Activated T-helper 1 cell treated with anti-CD3 and anti-CD28 coated beads, Interleukin-2, amount 50 U/mL, for 16 hours (primary cell): Measurements from ENCODE around the gene RNF151.

ENCODE experiments used
- DNase-seq, 2 donors: peaks; one replicate each; pipeline ENCODE4 v3.0.0-alpha.2; 2020; ENCODE audit warnings: low read depth in 1 of 2, low spot score in 1 of 2

The RNF151 gene

GRCh38 chr16:1991135-1991551 is 24.5 kb downstream of the RNF151 start:
- no peak for DNase-seq

GRCh38 chr16:1991588-1991947 is 24.9 kb downstream of the RNF151 start:
- no peak for DNase-seq

DNA sequence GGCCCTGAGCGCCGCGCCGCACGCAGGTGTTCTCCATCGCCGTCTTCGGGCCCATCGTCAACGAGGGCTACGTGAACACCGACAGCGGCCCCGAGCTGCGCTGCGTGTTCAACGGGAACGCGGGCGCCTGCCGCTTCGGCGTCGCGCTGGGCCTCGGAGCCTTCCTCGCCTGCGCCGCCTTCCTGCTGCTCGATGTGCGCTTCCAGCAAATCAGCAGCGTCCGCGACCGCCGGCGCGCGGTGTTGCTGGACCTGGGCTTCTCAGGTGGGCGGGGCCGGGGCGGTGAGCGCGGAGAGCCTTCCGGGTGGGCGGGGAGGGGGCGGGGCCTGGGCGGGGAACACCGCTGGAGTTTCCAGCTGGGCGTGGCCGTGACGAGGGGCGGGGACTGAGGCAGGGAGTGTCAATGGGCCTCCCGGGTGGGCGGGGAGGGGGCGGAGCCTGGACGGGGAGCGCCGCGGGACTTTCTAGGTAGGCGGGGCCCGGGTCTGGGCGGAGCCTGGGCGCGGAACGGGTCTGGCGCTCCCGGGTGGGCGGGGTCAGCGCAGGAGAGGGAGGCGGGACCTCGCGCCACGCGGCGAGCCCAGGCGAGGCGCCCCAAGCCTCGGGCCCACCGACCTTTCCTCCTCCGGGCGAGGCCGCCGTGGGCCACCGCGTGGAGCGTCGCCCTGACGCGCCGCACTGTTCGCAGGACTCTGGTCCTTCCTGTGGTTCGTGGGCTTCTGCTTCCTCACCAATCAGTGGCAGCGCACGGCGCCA is 25.5 kb downstream of the RNF151 start:
- DNase-seq, result peak; percentile 95 to 97

- no peak for DNase-seq
These were observed 26.2 kb downstream of the RNF151 start for GRCh38 chr16:1992704-1993317.

- DNase-seq, result no peak
These were observed 27.1 kb downstream of the RNF151 start for GRCh38 chr16:1993731-1994131.

DNA sequence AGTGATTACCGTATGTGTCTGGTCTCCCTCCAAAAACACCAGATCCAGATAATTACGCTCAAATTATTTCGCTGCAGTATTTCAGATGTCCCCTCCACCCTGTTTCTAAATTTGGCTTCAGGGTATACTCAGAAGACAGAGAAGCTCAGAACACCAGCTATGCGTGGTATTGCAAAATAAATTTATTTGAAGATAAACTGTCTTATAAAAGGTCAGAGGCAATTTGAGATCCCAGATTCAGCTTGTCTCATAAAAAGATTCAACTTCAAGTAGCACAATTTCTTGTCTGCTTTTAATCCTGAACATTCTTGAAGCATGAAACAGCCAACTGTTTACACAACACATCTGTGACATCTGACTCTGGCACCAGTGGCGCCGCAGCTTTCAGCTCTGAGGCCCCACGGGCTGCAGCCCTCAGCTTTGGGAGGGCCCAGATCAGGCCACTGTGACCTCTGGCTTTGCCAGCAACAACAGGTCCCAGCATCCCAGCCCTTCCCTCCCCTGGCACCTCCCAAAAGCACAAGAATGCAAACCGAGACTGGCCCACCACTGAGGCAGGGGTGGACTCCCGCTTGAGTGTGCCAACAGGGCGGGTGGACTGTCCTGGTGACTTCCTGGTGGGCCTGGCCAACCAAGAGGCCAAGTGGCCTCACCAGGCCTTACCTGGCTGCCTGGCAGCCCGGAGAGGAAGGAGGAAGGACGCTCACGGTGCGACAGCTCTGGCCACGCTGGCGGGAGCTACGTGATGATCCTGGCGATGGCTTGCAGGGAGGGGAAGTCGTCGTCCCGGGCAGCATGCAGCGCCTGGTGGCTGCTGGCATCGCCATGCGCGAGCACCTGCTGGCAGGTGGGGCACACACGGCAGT is 31.1 kb downstream of the RNF151 start:
- no peak for DNase-seq

- DNase-seq, result no peak
These were observed 31.7 kb downstream of the RNF151 start for GRCh38 chr16:1998360-1998835.

DNA sequence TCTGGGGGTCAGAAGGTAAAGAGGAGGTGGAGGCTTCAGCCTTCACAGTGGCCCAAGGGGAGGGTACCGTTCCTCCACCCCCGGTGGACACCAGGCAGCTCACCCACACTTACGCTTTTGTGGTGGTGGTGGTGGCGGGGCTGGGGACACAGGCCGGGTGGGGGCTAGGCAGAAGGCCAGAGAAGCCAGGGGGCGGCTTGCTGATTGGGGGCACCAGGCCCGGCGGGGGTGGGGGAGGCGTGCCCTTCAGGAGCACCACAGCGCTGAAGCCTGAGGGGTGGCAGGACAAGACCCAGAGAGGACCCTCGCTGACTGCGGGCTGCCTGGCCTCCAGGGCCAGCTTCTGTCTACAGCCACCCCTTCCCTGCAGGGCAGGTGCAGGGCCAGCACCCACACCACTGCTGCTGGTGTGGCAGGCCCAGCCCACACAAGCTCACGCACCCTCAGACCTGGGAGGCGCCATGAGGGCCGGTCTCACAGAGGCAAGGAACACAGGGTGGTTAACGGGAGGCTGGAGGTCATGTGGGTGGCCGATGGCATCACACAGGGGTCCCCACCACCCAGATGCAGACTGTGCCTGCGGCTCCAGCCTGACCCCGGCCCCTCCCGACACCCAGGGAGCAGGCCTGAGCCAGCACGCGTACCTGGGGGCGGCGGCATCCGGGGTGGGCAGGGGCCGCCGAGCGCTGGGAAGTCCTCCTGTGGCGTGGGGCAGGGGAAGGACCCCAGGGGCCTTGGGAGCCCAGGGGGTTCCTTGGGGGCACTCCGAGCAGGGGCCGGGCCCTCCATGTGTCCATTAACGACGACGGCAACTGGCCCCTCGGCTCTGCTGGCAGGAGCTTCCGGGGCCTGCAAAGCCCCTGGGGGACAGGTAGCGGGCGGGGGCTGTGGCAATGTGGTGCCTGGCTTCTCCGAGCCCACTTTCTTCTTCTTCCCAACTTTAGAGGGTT is 32.5 kb downstream of the RNF151 start:
- no peak for DNase-seq

GRCh38 chr16:1999866-2000514 is 33.3 kb downstream of the RNF151 start:
- DNase-seq, result no peak

- no peak for DNase-seq
These were observed 34.4 kb downstream of the RNF151 start for GRCh38 chr16:2001035-2001434.

DNA sequence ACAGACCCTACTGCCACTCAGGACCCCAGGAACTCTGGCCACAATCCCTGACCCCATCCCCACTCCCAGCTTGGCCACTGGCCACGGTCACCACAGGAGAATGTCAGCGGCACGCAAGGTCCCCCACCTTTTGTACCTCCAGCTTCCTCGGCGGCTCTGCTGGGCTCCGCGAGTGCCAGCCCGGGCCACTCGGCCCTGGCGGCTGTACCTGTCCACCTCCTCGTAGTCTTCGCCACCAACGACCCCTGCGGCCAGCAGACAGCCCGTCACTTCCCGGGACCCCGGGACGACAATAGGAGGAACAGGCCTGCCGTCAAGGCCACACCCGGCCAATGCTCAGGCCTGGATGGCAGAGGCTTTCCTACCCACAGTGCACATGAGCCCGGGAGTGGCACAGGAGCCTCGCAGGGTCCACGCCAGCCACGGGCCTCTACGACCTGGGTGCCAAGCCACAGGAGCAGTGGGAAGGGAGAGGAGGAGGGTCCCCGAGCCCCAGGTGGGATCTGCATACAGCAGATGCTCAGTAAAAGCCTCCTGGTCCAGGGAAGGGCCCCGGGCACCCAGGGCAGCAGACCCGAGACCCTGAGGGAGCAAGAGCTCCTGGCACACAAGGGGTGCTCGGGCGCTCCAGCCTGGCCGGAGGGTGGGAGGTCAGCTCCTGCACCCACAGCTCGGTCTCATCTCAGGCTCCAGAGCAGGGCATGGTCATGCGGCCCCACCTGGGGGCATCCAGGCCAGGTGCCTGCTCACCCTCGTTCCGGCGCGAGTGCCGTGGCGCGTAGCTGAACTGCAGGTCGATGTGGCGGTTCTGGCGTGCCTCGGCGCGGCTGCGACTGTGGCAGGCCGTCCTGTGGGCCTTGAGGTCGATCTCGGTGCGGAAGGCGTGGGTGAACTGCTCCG is 35.0 kb downstream of the RNF151 start:
- DNase-seq, result no peak

DNA sequence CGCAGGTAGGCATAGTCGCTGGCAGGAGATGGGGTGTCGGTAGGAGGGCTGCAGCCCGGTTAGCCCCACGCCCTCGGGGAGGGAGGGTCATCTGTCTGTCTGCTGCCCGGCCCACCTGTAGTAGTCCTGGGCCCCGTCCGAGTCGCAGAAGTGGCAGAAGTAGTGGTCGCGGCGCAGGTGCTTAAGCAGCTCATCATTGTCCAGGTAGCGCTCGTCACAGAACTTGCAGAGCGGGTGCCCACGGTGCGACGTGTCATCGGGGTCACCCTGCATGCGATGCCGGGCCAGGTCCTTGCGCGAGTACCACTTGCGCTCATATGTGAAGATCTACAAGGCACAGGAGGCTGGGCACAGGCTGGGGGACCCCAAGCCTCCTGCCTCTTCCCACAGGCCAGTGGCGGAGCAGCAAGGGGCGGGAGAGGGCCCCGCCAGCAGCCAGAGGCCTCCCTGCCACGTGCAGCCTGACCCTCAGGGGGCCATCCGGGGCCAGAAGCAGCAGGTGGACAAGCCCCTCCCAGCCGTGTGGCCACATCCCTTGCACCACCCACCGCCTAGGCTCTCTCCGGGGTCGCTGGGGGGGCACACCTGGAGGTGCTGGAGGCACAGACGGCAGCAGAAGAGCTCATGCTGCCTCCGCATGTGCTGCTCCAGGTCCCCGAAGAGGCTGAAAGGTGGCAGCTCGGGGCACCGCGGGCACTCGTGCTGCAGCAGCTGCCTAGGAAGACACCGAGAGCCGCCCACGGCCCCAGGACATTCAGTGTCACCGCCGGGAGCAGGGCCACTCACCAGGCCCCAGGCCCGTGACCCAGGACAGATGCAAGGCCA is 36.0 kb downstream of the RNF151 start:
- DNase-seq, result no peak

DNA sequence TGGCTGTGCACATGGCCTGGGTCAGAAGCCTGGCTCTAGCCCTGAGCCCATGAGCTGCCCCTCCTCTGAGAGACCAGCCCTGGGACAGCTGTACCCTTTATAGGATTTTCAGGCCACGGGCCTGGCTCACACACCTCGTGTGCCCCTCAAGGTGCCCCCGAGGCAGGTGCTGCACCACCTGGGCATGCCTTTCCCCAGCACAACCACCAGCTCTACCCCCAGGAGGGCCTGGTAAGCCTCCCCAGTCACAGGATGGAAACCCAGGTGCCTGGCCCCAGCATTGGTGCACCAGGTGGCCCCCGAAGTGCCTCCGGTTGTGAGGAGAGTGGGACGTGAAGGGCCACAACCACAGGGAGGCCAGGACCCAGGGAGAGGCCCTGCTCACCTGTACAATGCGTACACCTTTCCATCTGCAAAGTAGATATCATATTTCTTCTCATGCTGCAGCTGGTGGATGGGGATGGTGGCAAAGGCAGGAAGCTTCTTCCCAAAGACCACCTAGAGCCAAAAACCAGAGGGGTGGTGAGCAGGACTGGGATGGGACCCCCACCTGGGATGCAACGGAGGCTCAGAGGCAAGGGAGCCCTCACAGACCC is 36.7 kb downstream of the RNF151 start:
- DNase-seq, result no peak

DNA sequence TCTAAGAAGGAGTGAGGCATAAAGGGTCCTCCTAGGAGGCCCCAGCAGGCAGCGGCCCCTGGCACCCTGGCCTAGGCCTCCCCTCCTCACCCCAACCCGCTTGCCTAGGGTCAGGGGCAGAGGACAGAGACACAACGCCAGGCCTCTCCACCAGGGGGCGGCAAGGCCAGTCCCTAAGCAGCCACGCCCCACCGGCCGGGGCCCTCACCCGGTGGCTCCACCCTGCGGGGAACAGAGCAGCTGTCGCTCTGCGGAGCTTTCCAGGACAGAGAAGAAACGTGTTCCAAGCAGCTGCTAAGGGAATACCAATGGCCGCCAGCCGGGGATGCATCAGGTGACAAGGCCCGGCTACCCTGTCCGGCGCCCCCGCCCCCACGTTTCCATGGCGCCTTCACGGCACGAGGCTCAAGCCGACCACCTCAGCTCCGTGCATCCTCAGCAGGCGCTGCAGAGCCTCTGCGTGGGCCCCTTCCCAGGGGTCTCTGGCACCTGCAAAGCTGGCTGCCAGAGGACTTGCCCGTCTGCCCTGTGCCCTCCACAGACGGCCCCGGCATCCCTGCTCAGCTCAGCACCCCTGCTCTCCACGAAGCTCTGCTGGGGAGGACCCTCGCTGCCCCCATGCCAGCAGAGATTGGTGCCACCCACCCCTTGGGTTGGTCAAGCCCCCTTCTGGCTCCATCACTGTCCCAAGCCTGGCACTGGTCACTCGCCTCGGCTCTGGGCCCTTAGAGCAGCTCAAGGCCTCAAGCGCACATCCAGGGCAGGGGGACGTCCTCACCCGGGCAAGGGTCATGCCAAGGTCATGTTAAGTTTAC is 37.4 kb downstream of the RNF151 start:
- peak; percentile 68 to 80 for DNase-seq

DNA sequence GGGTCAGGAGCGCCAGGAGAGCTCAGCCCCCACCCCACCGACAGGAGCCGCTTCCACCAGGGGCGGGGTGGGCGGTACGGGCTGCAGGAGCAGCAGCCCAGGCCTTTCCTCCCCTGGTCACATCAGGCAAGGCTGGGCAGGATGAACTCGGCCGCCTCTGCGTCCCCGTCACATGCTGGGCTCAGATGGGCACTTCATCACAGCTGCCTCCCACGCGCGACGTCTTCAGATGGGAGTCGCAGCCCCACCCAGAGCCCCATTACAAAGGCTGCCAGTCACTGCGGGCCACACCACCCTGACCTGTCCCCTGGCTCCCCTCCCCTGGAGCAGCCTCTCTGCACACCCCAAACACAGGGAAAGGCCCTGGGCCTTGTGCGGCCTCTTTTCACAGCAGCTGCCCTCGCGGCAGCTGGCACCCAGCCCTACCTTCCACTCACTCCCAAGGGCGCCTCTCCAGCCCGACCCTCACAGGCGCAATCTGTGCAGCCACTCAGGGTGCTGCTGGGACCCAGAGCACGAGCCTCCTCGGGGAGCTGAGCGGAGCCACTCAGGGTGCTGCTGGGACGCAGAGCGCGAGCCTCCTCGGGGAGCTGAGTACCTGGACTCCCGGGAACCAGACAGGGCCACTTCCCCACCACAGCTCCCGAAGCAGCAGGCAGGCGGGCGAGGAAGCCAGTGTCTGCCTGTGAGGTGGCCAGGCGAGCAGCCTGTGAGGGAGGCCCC is 38.3 kb downstream of the RNF151 start:
- no peak for DNase-seq

GRCh38 chr16:2005646-2006045 is 39.0 kb downstream of the RNF151 start:
- DNase-seq, result no peak
